Measurements from ENCODE around the gene CPT1B. TPM values are rescaled to one million over a fixed set of nuclear protein-coding genes. Genes with fewer than 3 reads are reported as not detected.

The CPT1B gene
- total RNA-seq, 4 donors from 2014 or later, result 3.5 to 17.6 (median 8.2) TPM

DNA sequence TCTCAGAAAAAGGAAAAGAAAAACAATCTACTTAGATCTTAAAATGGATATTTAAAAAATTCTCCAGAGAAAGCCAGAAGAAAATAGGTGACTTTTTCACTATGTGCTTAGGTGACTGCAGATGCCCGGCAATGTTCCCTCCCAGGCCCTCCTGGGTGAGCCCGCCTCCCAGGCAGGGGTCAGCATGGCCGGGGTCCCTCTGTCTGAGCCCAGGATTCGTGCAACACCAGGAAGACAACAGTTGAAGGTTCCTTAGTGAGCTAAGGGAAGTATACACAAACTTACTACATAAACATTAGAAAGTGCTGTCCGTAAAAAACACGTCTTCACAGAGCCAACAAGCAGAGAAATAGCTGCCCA lies 33.9 kb upstream of the CPT1B start:
- intact Hi-C loops (cut with DNase I), result loop anchor here (10.0 kb wide), 1 partner anchor 87 kb away; the partner anchor contains the start of gene SCO2
- Histone ChIP-seq H3K27me3 (peaks cover 0 to 51% (median 0%) of the 10 kb centered on the region in 4 donors), H3K9me3 (no peaks in the 10 kb centered on the region), H3K36me3 (no peaks in the 10 kb centered on the region), H3K4me3 (no peak overlapping the region), H3K27ac (no peak overlapping the region), H3K4me1 (peaks cover 0 to 15% (median 6%) of the 10 kb centered on the region in 3 donors)
- 44 to 55% methylated on average over 6 of the region's 6 CpGs for WGBS, 2 donors
- no peak for DNase-seq
- TF ChIP-seq POLR2A (IDR thresholded peaks at IDR 0.05), result no peak
- TF ChIP-seq, protein P1, sequence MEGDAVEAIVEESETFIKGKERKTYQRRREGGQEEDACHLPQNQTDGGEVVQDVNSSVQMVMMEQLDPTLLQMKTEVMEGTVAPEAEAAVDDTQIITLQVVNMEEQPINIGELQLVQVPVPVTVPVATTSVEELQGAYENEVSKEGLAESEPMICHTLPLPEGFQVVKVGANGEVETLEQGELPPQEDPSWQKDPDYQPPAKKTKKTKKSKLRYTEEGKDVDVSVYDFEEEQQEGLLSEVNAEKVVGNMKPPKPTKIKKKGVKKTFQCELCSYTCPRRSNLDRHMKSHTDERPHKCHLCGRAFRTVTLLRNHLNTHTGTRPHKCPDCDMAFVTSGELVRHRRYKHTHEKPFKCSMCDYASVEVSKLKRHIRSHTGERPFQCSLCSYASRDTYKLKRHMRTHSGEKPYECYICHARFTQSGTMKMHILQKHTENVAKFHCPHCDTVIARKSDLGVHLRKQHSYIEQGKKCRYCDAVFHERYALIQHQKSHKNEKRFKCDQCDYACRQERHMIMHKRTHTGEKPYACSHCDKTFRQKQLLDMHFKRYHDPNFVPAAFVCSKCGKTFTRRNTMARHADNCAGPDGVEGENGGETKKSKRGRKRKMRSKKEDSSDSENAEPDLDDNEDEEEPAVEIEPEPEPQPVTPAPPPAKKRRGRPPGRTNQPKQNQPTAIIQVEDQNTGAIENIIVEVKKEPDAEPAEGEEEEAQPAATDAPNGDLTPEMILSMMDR (IDR thresholded peaks at IDR 0.05), result no peak

DNA sequence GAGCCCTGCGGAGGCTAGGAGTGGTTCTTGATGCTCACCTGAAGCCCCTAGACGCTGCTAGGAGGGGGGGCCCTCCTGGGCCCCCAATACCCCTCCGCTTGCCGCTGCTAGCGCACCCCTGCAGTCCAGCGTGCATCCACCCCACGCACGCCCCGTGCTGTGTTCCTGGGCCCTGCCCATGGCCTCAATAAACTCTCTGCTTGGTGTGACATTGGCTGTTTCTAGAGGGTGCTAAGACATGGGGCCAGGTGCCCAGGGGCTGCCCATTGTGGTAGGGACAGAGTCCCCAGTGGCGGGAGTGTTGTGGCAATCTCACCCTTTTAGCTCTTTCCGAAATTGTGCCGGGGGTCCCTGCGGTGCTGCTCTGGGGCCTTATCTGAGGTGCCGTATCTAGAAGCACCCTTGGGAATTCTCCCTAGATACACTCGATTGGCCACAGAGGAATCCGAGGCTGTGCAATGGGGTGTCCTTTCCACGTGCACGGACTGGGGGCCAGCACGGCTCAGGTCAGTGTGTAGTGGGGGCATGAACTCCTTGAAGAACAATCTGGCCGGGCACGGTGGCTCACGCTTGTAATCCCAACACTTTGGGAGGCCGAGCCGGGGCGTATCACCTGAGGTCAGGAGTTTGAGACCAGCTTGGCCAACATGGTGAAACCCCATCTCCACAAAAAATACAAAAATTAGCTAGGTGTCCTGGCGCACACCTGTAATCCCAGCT lies 33.3 kb upstream of the CPT1B start:
- no peaks in the 10 kb centered on the region for H3K36me3 ChIP-seq
- H3K27ac ChIP-seq, result no peak overlapping the region
- H3K27me3 ChIP-seq, result peaks cover 0 to 58% (median 0%) of the 10 kb centered on the region in 4 donors
- intact Hi-C loops (cut with DNase I), result loop anchor here (10.0 kb wide), 1 partner anchor 87 kb away; the partner anchor contains the start of gene SCO2
- no peak overlapping the region for H3K4me3 ChIP-seq
- no peaks in the 10 kb centered on the region for H3K9me3 ChIP-seq
- TF ChIP-seq POLR2A (IDR thresholded peaks at IDR 0.05), result no peak
- TF ChIP-seq, protein P1 (IDR thresholded peaks at IDR 0.05), result no peak
- 81 to 89% methylated on average over 13 to 15 of the region's 26 CpGs for WGBS, 2 donors
- peaks cover 0 to 15% (median 6%) of the 10 kb centered on the region in 3 donors for H3K4me1 ChIP-seq
- no peak for DNase-seq

GRCh38 chr22:50610581-50610980 lies 32.4 kb upstream of the CPT1B start:
- Histone ChIP-seq H3K4me3 (no peak overlapping the region), H3K27ac (no peak overlapping the region), H3K4me1 (peaks cover 0 to 15% (median 6%) of the 10 kb centered on the region in 3 donors), H3K9me3 (no peaks in the 10 kb centered on the region), H3K36me3 (no peaks in the 10 kb centered on the region), H3K27me3 (peaks cover 0 to 66% (median 0%) of the 10 kb centered on the region in 4 donors)
- DNase-seq, result no peak
- TF ChIP-seq, protein P1 (IDR thresholded peaks at IDR 0.05), result no peak
- TF ChIP-seq POLR2A (IDR thresholded peaks at IDR 0.05), result no peak
- WGBS, 2 donors, result 79 to 86% methylated on average over 13 to 17 of the region's 17 CpGs
- intact Hi-C loops (cut with DNase I), result loop anchor here (10.0 kb wide), 1 partner anchor 86 kb away; the partner anchor contains the start of gene SCO2

DNA sequence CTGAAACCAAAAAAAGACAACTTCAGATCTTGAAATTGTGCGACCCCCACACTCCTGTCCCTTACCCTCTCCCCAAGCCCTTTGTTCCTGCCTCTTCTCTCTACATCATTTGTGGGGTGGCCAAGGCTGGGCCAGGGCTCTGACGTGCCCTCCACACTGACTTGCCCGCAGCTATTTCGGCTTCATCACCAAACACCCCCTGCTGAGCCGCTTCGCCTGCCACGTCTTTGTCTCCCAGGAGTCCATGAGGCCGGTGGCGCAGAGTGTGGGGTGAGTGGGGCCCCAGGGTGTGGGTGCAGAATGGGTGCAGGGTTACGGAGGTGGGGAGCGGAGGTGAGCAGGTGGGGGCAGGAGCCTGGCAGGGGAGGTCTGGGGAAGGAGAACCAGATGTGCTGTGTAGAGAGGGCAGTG lies 31.8 kb upstream of the CPT1B start:
- Histone ChIP-seq H3K9me3 (no peaks in the 10 kb centered on the region), H3K36me3 (no peaks in the 10 kb centered on the region), H3K4me3 (no peak overlapping the region), H3K27ac (no peak overlapping the region), H3K4me1 (peaks cover 0 to 15% (median 6%) of the 10 kb centered on the region in 3 donors), H3K27me3 (peaks cover 0 to 71% (median 0%) of the 10 kb centered on the region in 4 donors)
- TF ChIP-seq POLR2A (IDR thresholded peaks at IDR 0.05), result no peak
- TF ChIP-seq, protein P1 (IDR thresholded peaks at IDR 0.05), result no peak
- no peak for DNase-seq
- intact Hi-C loops (cut with DNase I), result loop anchor here (10.0 kb wide), 1 partner anchor 85 kb away; the partner anchor contains the start of gene SCO2
- 76 to 78% methylated on average over 6 to 7 of the region's 11 CpGs for WGBS, 2 donors

GRCh38 chr22:50609599-50609998 lies 31.4 kb upstream of the CPT1B start:
- Histone ChIP-seq H3K9me3 (no peaks in the 10 kb centered on the region), H3K36me3 (no peaks in the 10 kb centered on the region), H3K27me3 (peaks cover 0 to 76% (median 0%) of the 10 kb centered on the region in 4 donors), H3K4me1 (peaks cover 0 to 15% (median 6%) of the 10 kb centered on the region in 3 donors), H3K4me3 (no peak overlapping the region), H3K27ac (no peak overlapping the region)
- intact Hi-C loops (cut with DNase I), result no loop called here
- no peak for TF ChIP-seq POLR2A (IDR thresholded peaks at IDR 0.05)
- TF ChIP-seq, protein P1 (IDR thresholded peaks at IDR 0.05), result no peak
- no peak for DNase-seq
- WGBS, 2 donors, result 83 to 85% methylated on average over 4 to 5 of the region's 12 CpGs

Data from esophagus squamous epithelium (tissue), 5 donors.